Endothelial cell of umbilical vein (primary cell): ENCODE data around the gene BCR.
"Not testable (repeated sequence)": the region's sequence is repeated elsewhere in the genome, so short reads cannot be mapped to it uniquely, and the experiment has no call there.

Experiments used
- CTCF ChIP-seq, 2 donors: IDR thresholded peaks; 1 replicate in 1 of 2; 2 replicates in 1 of 2; pipeline ENCODE4 v1.5.1; 2011; ENCODE audit warnings: low read length in 2 of 2, mild to moderate bottlenecking in 2 of 2, moderate library complexity in 2 of 2, control low read depth in 1 of 2, inconsistent platforms in 1 of 2, low read depth in 1 of 2; ENCODE audit not compliant: insufficient read depth in 1 of 2; ENCODE audit errors: extremely low read depth in 1 of 2
- EZH2 ChIP-seq: IDR thresholded peaks from 2 replicates; pipeline ENCODE4 v1.6.1; 2012; ENCODE audit warnings: borderline replicate concordance, low read depth, mild to moderate bottlenecking, moderate library complexity, low read length, inconsistent platforms; ENCODE audit not compliant: severe bottlenecking
- JUN ChIP-seq: IDR thresholded peaks from 2 replicates; pipeline ENCODE4 v1.6.1; 2011; ENCODE audit warnings: borderline replicate concordance, low read depth; ENCODE audit not compliant: insufficient read length, insufficient read depth
- MAX ChIP-seq: IDR thresholded peaks from 2 replicates; pipeline ENCODE4 v1.6.1; 2011; ENCODE audit not compliant: insufficient read depth, insufficient read length
- MYC ChIP-seq: IDR thresholded peaks from one replicate; pipeline ENCODE4 v1.6.1; 2011; ENCODE audit warnings: mild to moderate bottlenecking, low read depth, low read length
- POLR2A ChIP-seq: IDR thresholded peaks from 2 replicates; pipeline ENCODE4 v1.6.1; 2012; ENCODE audit warnings: low read depth, mild to moderate bottlenecking, control low read depth, low read length
- POLR2AphosphoS5 ChIP-seq: IDR thresholded peaks from 2 replicates; pipeline ENCODE4 v1.6.1; 2012; ENCODE audit warnings: low read depth, mild to moderate bottlenecking, control low read depth, low read length, moderate library complexity; ENCODE audit not compliant: insufficient read depth

DNA sequence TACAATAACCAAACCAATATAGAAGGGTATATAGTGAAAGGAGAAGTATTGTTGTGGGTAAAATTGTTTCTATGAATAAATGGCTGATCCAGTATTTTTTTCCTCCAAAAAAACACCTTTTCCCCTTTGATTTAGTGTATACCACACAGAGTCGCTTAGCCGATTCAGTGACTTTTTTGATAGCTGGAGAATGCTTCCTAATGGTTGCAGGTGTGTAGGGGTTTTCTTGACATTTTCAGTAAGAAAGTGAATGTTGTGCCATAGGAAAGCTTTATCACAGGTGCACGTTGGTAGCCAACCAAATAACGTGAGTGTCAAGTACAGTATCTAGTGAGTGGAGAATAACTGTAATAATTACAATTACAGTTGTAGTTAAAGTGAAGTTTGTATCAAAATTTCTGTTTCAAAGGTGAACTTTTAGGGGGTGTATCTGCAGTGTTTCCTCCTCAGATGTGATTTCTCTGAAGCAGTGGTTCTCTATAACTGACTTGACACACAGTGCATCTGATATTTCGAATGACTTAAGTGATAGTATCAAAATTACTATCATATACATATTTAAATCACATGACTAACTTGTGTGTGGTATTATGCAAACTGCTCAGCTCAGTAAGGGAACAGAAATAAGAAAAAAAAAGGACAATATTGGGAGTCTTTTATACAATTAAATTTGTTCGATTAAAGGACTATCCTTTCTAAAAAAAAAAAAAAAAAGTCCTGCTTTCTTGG, 143.8 kb downstream of the BCR start:
- not testable (repeated sequence) for TF ChIP-seq JUN; EZH2; POLR2A; CTCF (IDR thresholded peaks at IDR 0.05; ENCODE audit: extremely low read depth in 1 of 2, insufficient read depth in 1 of 2, low read depth in 1 of 2, low read length in 2 of 2); POLR2AphosphoS5; MAX; MYC
